Body of pancreas (tissue), 4 donors: ENCODE measurements around the gene ALDH1A1.

Source experiments
- POLR2A ChIP-seq, 3 donors: fragments of 450-650 bp; IDR thresholded peaks; one replicate each; pipeline ENCODE4 v1.6.1; 2016; ENCODE audit warnings: antibody characterized with exemption in 3 of 3, mild to moderate bottlenecking in 2 of 3
- TF ChIP-seq, protein P1 (sequence below), 7 experiments: fragments of 450-650 bp in 4 of 7; fragments of 200-600 bp in 3 of 7; sonication (generic) in 3 of 7; IDR thresholded peaks; one replicate each; pipeline ENCODE4 v1.5.1; 2016 to 2019; ENCODE audit warnings: antibody characterized with exemption in 7 of 7

DNA sequence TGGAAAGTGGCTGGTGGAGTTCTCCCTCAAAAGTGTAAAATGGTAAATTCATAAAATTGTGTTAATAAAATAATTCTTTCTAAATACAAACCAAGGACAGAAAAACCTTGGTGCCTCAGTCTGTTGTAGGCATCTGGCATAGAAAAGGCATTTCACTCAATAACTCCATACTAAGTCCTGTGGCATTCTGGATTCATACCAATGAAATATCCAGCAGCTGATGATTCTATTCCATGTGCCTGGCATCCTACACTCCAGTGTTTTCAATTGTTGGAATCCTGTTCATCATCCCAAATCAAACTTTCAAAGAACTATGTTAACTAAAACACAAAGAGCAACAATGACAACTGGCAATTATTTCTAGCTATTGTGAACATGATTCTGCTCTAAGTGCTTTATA, 21.6 kb upstream of the ALDH1A1 start:
- TF ChIP-seq, protein P1, sequence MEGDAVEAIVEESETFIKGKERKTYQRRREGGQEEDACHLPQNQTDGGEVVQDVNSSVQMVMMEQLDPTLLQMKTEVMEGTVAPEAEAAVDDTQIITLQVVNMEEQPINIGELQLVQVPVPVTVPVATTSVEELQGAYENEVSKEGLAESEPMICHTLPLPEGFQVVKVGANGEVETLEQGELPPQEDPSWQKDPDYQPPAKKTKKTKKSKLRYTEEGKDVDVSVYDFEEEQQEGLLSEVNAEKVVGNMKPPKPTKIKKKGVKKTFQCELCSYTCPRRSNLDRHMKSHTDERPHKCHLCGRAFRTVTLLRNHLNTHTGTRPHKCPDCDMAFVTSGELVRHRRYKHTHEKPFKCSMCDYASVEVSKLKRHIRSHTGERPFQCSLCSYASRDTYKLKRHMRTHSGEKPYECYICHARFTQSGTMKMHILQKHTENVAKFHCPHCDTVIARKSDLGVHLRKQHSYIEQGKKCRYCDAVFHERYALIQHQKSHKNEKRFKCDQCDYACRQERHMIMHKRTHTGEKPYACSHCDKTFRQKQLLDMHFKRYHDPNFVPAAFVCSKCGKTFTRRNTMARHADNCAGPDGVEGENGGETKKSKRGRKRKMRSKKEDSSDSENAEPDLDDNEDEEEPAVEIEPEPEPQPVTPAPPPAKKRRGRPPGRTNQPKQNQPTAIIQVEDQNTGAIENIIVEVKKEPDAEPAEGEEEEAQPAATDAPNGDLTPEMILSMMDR (IDR thresholded peaks at IDR 0.05): no peak
- TF ChIP-seq POLR2A (IDR thresholded peaks at IDR 0.05): no peak
